ENCODE results near the gene PCDH9. TPM values are rescaled to one million over a fixed set of nuclear protein-coding genes. Genes with fewer than 3 reads are reported as not detected.
"Not testable (repeated sequence)": the region's sequence is repeated elsewhere in the genome, so short reads cannot be mapped to it uniquely, and the experiment has no call there.

PCDH9 gene
- total and polyA plus RNA-seq, 8 donors, result 2.0 to 11.6 (median 3.1) TPM

DNA sequence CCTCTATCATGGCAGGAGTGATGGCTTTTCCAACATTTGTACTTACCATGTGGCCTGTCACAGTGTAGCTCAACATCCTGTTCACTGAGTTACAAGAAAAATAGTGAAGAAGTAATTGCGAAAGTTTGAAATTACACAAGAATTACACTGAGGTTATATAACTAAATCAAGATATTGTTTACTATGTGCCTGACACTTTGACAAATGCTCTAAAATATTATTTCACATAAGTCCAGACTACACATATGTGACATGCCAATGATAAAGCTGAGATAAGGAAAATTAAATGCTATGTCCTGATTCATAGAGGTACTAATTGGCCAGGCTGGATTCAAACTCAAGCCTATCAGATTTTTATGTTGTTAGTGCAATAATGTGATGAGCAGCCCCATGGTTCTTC lies 451.7 kb downstream of the PCDH9 start:
- Histone ChIP-seq H3K27me3 (no peaks in the 10 kb centered on the region), H3K4me3 (no peak overlapping the region), H3K36me3 (no peaks in the 10 kb centered on the region), H3K9me3 (no peaks in the 10 kb centered on the region), H3K27ac (no peak overlapping the region), H3K4me1 (no peaks in the 10 kb centered on the region)
- ATAC-seq (no peak), DNase-seq (no peak)
- intact Hi-C loops (cut with DNase I), result no loop called here
- TF ChIP-seq, protein P1, sequence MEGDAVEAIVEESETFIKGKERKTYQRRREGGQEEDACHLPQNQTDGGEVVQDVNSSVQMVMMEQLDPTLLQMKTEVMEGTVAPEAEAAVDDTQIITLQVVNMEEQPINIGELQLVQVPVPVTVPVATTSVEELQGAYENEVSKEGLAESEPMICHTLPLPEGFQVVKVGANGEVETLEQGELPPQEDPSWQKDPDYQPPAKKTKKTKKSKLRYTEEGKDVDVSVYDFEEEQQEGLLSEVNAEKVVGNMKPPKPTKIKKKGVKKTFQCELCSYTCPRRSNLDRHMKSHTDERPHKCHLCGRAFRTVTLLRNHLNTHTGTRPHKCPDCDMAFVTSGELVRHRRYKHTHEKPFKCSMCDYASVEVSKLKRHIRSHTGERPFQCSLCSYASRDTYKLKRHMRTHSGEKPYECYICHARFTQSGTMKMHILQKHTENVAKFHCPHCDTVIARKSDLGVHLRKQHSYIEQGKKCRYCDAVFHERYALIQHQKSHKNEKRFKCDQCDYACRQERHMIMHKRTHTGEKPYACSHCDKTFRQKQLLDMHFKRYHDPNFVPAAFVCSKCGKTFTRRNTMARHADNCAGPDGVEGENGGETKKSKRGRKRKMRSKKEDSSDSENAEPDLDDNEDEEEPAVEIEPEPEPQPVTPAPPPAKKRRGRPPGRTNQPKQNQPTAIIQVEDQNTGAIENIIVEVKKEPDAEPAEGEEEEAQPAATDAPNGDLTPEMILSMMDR (IDR thresholded peaks at IDR 0.05), result no peak

DNA sequence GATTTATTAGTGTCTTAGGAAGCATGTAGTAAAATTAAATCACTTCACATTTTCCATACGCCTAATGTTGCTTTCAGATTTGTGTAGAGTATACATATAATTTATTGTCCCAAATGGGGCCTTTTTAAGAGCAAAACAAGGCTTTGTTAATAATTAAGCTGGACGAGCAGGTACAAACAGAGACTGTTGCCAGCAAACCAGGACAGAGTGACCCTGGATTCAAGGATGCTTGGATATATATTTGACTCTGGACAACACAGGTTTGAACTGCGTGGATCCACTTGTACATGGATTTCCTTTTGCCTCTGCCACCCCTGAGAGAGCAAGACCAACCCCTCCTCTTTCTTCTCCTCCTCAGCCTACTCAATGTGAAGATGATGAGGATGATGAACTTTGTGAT lies 454.9 kb downstream of the PCDH9 start:
- intact Hi-C loops (cut with DNase I), result no loop called here
- no peak for ATAC-seq
- Histone ChIP-seq H3K36me3 (no peaks in the 10 kb centered on the region), H3K27ac (no peak overlapping the region), H3K9me3 (no peaks in the 10 kb centered on the region), H3K4me1 (no peaks in the 10 kb centered on the region), H3K27me3 (no peaks in the 10 kb centered on the region), H3K4me3 (no peak overlapping the region)
- DNase-seq, result no peak
- TF ChIP-seq, protein P1 (IDR thresholded peaks at IDR 0.05), result no peak

DNA sequence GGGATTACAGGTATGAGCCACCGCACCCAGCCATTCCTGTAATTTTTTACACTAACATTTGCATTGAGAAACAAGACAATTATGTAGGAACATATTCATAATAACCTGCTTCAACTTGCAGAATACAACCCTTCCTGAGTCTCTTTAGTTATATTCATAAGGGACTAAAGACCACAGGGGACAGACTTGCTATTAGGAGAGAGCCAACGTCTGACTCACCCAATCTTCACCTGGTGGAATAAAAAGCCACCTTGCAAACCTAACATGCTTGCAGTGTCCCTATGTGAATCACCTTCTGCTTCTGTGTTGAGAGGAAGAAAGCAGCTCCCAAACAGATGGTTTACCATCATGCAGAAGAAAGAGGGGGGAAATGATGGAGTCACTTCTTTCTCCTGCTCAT lies 456.1 kb downstream of the PCDH9 start:
- intact Hi-C loops (cut with DNase I), result no loop called here
- no peak overlapping the region for H3K4me3 ChIP-seq
- H3K9me3 ChIP-seq, result no peaks in the 10 kb centered on the region
- TF ChIP-seq, protein P1 (IDR thresholded peaks at IDR 0.05), result no peak
- ATAC-seq (no peak), DNase-seq (no peak)
- no peak overlapping the region for H3K27ac ChIP-seq
- no peaks in the 10 kb centered on the region for H3K36me3 ChIP-seq
- no peaks in the 10 kb centered on the region for H3K4me1 ChIP-seq
- H3K27me3 ChIP-seq, result no peaks in the 10 kb centered on the region

DNA sequence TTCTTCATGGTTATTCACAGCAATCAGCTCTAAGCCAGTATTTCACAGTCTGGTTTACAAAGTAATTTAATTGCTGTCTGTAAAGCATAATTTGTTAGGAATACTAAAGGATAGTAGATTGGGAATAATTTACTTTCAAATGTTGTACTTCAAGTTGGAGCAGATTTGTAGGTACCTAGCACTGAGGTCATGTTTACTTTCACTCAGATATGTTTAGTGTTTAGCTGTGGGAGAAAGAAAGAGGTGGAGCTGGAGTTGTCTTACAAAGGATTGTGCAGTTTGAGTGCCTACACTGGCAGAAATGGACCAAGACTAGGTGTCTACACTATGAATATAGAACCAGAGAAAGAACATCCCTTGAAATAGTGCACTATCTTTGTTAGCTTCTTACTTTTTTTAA lies 464.6 kb downstream of the PCDH9 start:
- Histone ChIP-seq H3K36me3 (no peaks in the 10 kb centered on the region), H3K27ac (no peak overlapping the region), H3K4me1 (no peaks in the 10 kb centered on the region), H3K9me3 (peaks cover 0 to 21% of the 10 kb centered on the region in 2 donors), H3K27me3 (no peaks in the 10 kb centered on the region), H3K4me3 (no peak overlapping the region)
- TF ChIP-seq, protein P1 (IDR thresholded peaks at IDR 0.05), result no peak
- DNase-seq (no peak), ATAC-seq (no peak)
- intact Hi-C loops (cut with DNase I), result no loop called here

DNA sequence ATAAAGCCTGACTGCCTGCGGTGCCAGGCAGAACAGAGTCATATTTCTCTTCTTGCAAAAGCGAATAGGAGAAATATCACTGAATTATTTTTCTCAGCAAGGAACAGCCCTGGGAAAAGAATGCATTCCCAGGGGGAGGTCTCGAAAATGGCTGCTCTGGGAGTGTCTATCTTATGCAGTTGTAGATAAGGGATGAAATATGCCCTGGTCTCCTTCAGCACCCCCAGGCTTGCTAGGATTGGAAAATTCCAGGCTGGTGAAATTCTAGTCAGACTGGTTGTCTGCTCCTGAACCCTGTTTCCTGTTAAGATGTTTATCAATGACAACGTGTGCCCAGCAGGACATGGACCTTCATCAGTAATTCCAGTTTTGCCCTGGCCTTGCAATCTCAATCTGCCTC lies 469.5 kb downstream of the PCDH9 start:
- not testable (repeated sequence) for ATAC-seq

DNA sequence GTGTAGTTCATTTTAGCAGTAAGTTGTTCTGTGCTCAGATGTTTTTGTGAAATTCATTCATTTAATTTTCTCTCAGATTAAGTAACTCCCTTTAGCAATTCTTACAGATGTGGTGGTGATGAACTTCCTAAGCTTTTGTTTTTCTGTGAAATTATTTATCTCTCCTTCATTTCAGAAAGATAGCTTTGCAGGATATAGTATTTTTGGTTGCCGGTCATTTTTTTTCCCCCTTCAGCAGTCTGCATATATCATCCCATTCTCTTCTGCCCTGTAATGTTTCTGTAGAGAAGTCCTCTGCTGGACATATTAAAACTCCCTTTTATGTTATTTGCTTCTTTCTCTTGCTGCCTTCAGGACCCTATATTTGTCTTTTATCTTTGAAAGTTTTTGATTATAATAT lies 470.2 kb downstream of the PCDH9 start:
- Histone ChIP-seq H3K36me3 (no peaks in the 10 kb centered on the region), H3K27me3 (no peaks in the 10 kb centered on the region), H3K9me3 (peaks cover 0 to 31% of the 10 kb centered on the region in 2 donors), H3K4me3 (no peak overlapping the region), H3K27ac (no peak overlapping the region), H3K4me1 (no peaks in the 10 kb centered on the region)
- ATAC-seq (no peak), DNase-seq (no peak)
- intact Hi-C loops (cut with DNase I), result no loop called here
- TF ChIP-seq, protein P1 (IDR thresholded peaks at IDR 0.05), result no peak

More for the DNA sequence above, 469.5 kb downstream of the PCDH9 start:
- intact Hi-C loops (cut with DNase I); H3K4me3 ChIP-seq; H3K4me1 ChIP-seq; H3K27ac ChIP-seq; DNase-seq; H3K27me3 ChIP-seq; H3K36me3 ChIP-seq: not testable (repeated sequence)
- H3K9me3 ChIP-seq, result peaks cover 0 to 31% of the 10 kb centered on the region in 2 donors

All from left lung (tissue), 10 donors.